Gastrocnemius medialis (tissue), 4 donors: ENCODE data around the gene CARD8.

Source experiments
- CTCF ChIP-seq, 5 experiments: fragments of 450-650 bp in 3 of 5; fragments of 200-600 bp in 2 of 5; sonication (generic) in 2 of 5; IDR thresholded peaks in 4 of 5; conservative IDR thresholded peaks in 1 of 5; 1 replicate in 4 of 5; 2 replicates in 1 of 5; pipeline ENCODE4 v1.5.1; 2016 to 2019; ENCODE audit warnings: antibody characterized with exemption in 5 of 5, mild to moderate bottlenecking in 3 of 5, moderate library complexity in 3 of 5
- POLR2A ChIP-seq, 2 donors: fragments of 450-650 bp; IDR thresholded peaks; one replicate each; pipeline ENCODE4 v1.6.1; 2017; ENCODE audit warnings: antibody characterized with exemption in 2 of 2, mild to moderate bottlenecking in 2 of 2, moderate library complexity in 2 of 2

- no peak for TF ChIP-seq CTCF (IDR thresholded peaks at IDR 0.05 in 4 of 5, conservative IDR thresholded peaks at IDR 0.05 in 1 of 5)
- TF ChIP-seq POLR2A (IDR thresholded peaks at IDR 0.05): no peak
Observed at GRCh38 chr19:48170817-48171347, 84.8 kb downstream of the CARD8 start.
